Measurements from ENCODE around the gene SPAG9. TPM values are rescaled to one million over a fixed set of nuclear protein-coding genes. Genes with fewer than 3 reads are reported as not detected.

The SPAG9 gene
- total RNA-seq, 1 donor from 2014 or later = 55.4 TPM

DNA sequence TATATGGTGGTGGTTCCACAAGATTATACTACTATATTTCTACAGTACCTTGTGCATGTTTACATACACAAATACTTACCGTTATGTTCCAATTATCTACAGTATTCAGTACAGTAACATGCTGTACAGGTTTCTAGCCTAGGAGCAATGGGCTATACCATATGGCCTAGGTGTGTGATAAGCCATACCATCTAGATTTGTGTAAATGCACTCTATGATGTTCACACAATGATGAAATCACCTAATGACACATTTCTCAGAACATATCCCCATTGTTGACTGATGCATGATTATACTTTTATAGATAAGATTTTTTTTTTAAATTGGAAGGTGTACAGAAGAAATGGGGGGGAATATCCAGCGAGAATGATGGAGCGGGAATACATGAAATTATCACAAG, 131.5 kb downstream of the SPAG9 start:
- Mint-ChIP-seq H3K27ac (no peak overlapping the region), H3K36me3 (ENCODE audit: insufficient read depth) (peaks cover 29% of the 10 kb centered on the region), H3K4me1 (ENCODE audit: low read depth) (no peaks in the 10 kb centered on the region), H3K9me3 (ENCODE audit: low read depth) (no peaks in the 10 kb centered on the region), H3K27me3 (no peaks in the 10 kb centered on the region), H3K4me3 (ENCODE audit: low read depth) (no peak overlapping the region)
- no peak for TF ChIP-seq CTCF (IDR thresholded peaks at IDR 0.05; ENCODE audit: unreplicated experiment)
- no peak for DNase-seq (ENCODE audit: low spot score, unreplicated experiment)

DNA sequence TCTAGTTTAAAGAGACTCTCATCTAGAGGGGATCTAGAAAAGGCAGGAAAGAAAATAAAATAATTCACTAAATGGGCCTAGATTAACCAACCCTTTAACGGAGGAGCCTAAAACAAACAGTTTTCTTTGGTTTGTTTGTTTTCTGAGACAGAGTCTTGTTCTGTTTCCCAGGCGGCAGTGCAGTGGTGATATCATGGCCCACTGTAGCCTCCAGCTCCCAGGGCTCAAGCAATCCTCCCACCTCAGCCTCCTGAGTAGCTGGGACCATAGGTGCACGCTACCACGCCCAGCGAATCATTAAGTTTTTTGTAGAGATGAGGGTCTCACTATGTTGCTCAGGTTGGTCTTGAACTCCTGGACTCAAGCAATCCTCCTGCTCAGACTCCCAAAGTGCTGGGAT, 132.2 kb downstream of the SPAG9 start:
- Mint-ChIP-seq H3K27me3 (no peaks in the 10 kb centered on the region), H3K36me3 (ENCODE audit: insufficient read depth) (peaks cover 25% of the 10 kb centered on the region)

DNA sequence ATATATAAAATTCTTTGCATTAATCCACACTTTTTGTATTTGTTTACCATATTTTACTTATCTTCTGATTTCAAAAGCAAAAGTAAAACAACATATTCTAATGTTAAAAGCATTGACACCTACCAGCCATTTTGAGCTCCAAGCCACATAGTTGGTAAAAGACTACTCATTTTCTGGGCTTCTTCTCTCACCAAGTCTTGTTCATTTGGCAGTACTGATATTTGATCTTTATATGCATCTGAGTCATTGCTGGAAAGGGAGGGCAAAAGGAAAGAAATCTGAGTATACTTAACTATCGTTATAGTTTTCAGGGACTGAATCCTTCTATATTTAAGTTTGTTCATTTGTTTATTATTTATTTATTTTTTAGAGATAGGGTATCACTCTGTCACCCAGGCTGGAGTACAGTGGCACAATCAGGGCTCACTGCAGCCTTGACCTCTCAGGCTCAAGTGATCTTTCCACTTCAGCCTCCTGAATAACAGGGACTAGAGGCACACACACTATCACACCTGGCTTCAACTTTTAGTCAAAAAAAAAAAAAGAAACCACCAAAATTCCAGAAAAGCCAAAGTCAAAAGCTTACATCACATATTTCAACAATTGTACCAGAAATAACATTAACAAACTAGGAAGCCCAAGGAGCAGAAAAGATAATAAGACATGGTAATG, 133.5 kb downstream of the SPAG9 start:
- Mint-ChIP-seq H3K27ac (no peak overlapping the region), H3K4me1 (ENCODE audit: low read depth) (no peaks in the 10 kb centered on the region), H3K36me3 (ENCODE audit: insufficient read depth) (peaks cover 25% of the 10 kb centered on the region), H3K27me3 (no peaks in the 10 kb centered on the region), H3K4me3 (ENCODE audit: low read depth) (no peak overlapping the region), H3K9me3 (ENCODE audit: low read depth) (no peaks in the 10 kb centered on the region)
- DNase-seq (ENCODE audit: low spot score, unreplicated experiment) = no peak
- no peak for TF ChIP-seq CTCF (IDR thresholded peaks at IDR 0.05; ENCODE audit: unreplicated experiment)

More for the DNA sequence above, 132.2 kb downstream of the SPAG9 start:
- H3K27ac Mint-ChIP-seq = no peak overlapping the region
- no peaks in the 10 kb centered on the region for H3K9me3 Mint-ChIP-seq (ENCODE audit: low read depth)
- no peak for TF ChIP-seq CTCF (IDR thresholded peaks at IDR 0.05; ENCODE audit: unreplicated experiment)
- no peak for DNase-seq (ENCODE audit: low spot score, unreplicated experiment)
- H3K4me3 Mint-ChIP-seq (ENCODE audit: low read depth) = no peak overlapping the region
- H3K4me1 Mint-ChIP-seq (ENCODE audit: low read depth) = no peaks in the 10 kb centered on the region

DNA sequence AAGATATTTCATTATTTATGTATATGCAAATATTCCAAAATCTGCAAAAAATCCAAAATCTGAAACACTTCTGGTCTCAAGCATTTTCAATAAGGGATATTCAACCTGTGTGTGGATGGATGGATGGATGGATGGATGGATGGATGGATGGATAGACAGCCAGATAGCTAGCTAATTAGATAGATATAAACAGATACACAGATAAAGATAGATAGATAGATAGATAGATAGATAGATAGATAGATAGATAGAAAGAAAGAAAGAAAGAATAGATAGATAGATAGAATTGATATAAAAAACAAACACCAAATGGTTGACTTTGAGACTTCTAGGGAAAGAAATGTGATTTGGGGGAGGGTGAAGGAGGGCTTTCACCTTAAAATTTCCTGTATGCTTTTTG, 139.4 kb downstream of the SPAG9 start:
- H3K4me1 Mint-ChIP-seq (ENCODE audit: low read depth) = no peaks in the 10 kb centered on the region
- no peak overlapping the region for H3K4me3 Mint-ChIP-seq (ENCODE audit: low read depth)
- H3K27me3 Mint-ChIP-seq = no peaks in the 10 kb centered on the region
- TF ChIP-seq CTCF (IDR thresholded peaks at IDR 0.05; ENCODE audit: unreplicated experiment) = no peak
- no peak overlapping the region for H3K27ac Mint-ChIP-seq
- DNase-seq (ENCODE audit: low spot score, unreplicated experiment) = no peak
- peaks cover 22% of the 10 kb centered on the region for H3K36me3 Mint-ChIP-seq (ENCODE audit: insufficient read depth)
- no peaks in the 10 kb centered on the region for H3K9me3 Mint-ChIP-seq (ENCODE audit: low read depth)

DNA sequence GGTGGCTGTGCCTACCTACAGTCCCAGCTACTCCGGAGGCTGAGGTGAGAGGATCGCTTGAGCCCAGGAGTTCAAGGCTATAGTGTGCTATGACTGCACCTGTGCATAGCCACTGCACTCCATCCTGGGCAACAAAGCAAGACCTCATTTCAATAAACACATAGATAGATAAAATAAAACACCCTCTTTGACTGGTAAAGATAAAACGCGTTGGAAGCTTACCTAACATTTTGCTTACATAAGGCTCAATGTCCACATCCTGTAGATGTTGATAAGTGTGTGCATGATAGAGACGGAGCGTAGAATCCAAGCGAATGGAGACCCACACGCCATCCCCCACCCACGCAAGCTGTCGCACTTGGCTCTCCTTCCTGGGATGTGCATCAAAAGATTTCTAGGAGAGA, 141.1 kb downstream of the SPAG9 start:
- no peak for DNase-seq (ENCODE audit: low spot score, unreplicated experiment)
- Mint-ChIP-seq H3K4me1 (ENCODE audit: low read depth) (no peaks in the 10 kb centered on the region), H3K4me3 (ENCODE audit: low read depth) (no peak overlapping the region), H3K27me3 (no peaks in the 10 kb centered on the region), H3K27ac (no peak overlapping the region), H3K36me3 (ENCODE audit: insufficient read depth) (peaks cover 28% of the 10 kb centered on the region), H3K9me3 (ENCODE audit: low read depth) (no peaks in the 10 kb centered on the region)
- TF ChIP-seq CTCF (IDR thresholded peaks at IDR 0.05; ENCODE audit: unreplicated experiment) = no peak
